Subcutaneous preadipocyte (primary cell): Measurements from ENCODE around the gene IZUMO1. TPM values are rescaled to one million over a fixed set of nuclear protein-coding genes. Genes with fewer than 3 reads are reported as not detected.

ENCODE experiments used
- small RNA-seq: library from RNA; depleted of rRNA; stranded (forward); fragments of <200 nt; gene quantifications from one replicate; pipeline ENCODE3, GENCODE V24; 2012
- total RNA-seq: library from RNA; depleted of rRNA; stranded (reverse); fragments of >200 nt; gene quantifications from 2 replicates; pipeline ENCODE4 v1.2.3, GENCODE V29; 2012

IZUMO1 gene
- total RNA-seq, result not detected in 2 replicates

DNA sequence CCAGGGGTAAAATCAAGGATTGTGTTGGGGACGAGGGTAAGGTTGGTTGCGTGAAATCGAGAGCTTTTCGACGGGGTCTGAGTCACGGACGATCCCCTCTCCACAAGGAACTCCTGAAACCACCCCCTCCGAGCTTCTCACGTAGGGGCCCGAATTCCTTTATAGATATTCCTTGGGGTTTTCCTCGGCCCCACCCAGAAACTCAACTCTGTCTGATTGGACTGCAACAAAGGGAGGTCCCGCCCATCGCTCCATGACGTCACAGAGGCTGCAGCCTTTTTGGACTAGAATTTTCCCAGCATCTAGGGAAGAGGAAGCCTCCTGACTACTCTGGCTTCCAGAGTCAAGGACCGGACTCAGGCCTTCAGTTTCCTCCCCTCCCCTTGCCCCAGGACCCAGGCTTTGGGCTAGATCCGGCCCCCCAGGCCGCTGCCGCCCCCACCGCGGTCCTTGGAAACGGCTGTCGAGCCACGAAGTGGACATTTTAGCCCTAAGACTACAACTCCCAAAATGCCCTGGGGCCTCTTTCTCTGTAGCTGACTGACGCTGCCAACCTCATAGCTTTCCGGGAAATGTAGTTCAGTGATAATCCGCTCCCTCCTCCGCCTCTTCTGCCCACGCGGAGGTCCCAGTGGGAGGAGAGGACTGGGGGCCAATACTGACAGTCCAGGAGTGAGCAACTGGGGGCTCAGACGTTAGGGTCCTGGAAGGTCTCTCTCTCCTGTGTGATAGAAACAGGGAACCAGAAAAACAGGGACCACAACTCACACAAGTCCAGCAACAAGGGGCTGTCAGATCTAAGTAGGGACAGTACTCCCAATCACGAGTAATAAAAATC, at the start of gene IZUMO1:
IZUMO1 (minus strand) TSS at position 172 of the 838 bp plus-strand sequence. CDS start 1,050 bp downstream, outside the sequence.

GRCh38 chr19:48755084-48755641, 8.5 kb upstream of the IZUMO1 start, which contains the start of gene FGF21:
FGF21 (plus strand) TSS chr19:48755524; CDS start chr19:48756237, 713 bp downstream.

DNA sequence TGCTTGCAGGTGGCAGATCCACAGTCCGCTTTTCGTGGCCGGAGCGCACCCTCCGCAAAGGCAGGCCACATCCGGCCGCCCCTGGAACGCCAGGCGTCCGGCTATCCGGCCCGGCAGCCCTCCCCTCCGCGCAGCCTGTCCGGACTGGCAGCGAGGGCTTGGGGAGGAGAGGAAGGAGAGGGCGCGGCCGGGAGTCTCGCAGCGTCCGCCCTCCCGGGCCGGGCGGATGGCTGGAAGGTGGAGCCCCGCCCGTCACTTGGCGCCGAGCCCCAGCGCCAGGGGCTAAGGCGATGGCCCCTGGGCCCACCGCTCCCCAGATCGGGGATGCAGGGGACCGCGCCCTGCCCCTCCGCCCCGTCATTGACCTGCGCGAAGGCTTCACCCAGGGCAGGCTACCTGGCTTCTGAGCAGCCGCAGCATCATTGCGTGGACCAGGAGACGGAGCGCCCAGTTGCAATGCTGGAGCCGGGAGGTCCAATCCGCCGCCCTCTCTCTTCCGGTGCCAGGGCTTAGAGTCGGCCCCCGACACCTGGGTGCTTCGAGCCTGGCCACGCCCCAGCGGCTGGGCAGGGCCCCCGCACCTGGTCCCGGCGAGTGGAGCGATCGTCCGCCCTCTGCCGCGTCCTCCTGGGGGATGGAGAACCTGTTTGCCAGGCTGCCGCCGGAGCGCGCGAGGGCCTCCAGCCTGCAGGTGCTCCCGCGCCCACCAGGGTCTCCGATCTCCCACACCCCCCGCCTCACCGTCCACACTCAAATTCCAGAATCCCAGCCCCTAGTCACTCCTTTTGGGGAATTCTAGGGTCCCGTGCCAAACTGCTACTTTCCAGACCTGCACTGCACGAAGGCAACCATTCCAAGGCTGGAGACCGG, 6.0 kb upstream of the IZUMO1 start, which contains the start of gene FUT1:
FUT1 (minus strand) TSS at position 146 of the 870 bp plus-strand sequence. CDS start 1,360 bp downstream, outside the sequence.

GRCh38 chr19:48740164-48740972, 6.3 kb downstream of the IZUMO1 start, which contains the start of gene RASIP1:
RASIP1 (minus strand) TSS chr19:48740610; CDS start chr19:48740282, 328 bp downstream.

GRCh38 chr19:48719263-48720171, 27.2 kb downstream of the IZUMO1 start, which contains the start of gene MAMSTR:
MAMSTR (minus strand) TSS chr19:48719725; CDS start chr19:48719031, 694 bp downstream.

DNA sequence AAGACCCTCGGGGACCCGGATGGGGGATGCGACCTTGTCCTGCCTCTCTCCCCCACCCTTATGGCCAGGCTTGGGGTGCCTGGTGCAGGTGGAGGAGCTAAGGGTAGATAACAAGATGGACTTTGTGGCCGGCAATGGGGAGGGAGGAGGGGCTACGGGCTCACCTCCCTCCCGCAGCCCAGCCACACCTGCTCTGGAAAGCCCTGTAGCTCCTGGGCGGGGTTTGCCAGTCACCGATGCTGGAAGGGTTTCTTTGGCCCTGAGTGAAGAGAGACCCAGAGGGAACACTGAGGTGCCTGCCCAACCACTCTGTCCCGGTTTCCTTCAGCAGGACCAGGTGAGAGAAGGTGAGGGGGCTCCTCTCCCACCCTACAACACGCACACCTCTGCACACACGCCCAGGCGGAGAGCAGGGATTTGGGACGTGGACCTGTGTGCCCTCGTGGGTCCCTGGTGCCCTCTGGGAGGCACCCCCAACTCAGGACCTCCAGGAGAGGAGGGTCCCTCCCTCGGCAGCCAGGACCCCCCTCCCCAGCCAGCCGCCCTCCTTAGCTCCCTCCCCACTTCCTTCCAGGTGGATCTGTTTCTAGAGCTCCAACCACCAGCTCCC, 50.9 kb downstream of the IZUMO1 start, which contains the start of gene FUT2:
FUT2 (plus strand) TSS at position 229 of the 610 bp plus-strand sequence. CDS start 6,986 bp downstream, outside the sequence.

Small RNA genes lying within 50 kb of the gene (small RNA-seq; reads per million reads assigned to genes)
- gene RNU6-317P, result not detected

Other genes starting within 250 kb of the IZUMO1 start
- gene LMTK3, start 235.1 kb downstream of the IZUMO1 start, total RNA-seq, result not detected in 2 replicates
- gene SULT2B1, start 194.7 kb downstream of the IZUMO1 start, total RNA-seq, result not detected in 2 replicates
- gene SPACA4, start 140.2 kb downstream of the IZUMO1 start, total RNA-seq, result not detected in 2 replicates
- under 0.01 and 1.4 TPM in 2 replicates for gene FAM83E, start 131.8 kb downstream of the IZUMO1 start, total RNA-seq
- 1,644 and 2,294 TPM in 2 replicates for gene RPL18, start 127.7 kb downstream of the IZUMO1 start, total RNA-seq
- gene SPHK2, start 127.4 kb downstream of the IZUMO1 start, total RNA-seq, result 9.2 and 11.5 TPM in 2 replicates
- gene DBP, start 109.5 kb downstream of the IZUMO1 start, total RNA-seq, result 1.6 and 5.9 TPM in 2 replicates
- gene CA11, start 100.7 kb downstream of the IZUMO1 start, total RNA-seq, result 0.39 and 1.1 TPM in 2 replicates
- under 0.01 TPM in 1 of 2 replicates, not detected in the other for gene NTN5, start 73.9 kb downstream of the IZUMO1 start, total RNA-seq
- gene FUT2, start 50.9 kb downstream of the IZUMO1 start, total RNA-seq, result not detected in 2 replicates
- 1.4 and 2.2 TPM in 2 replicates for gene MAMSTR, start 27.2 kb downstream of the IZUMO1 start, total RNA-seq
- gene RASIP1, start 6.3 kb downstream of the IZUMO1 start, total RNA-seq, result 2.9 and 3.5 TPM in 2 replicates
- gene FUT1, start 5.7 kb upstream of the IZUMO1 start, total RNA-seq, result 0.20 TPM in 1 of 2 replicates, not detected in the other
- gene FGF21, start 8.6 kb upstream of the IZUMO1 start, total RNA-seq, result not detected in 2 replicates
- gene BCAT2, start 64.1 kb upstream of the IZUMO1 start, total RNA-seq, result 43.7 and 44.2 TPM in 2 replicates
- gene HSD17B14, start 89.6 kb upstream of the IZUMO1 start, total RNA-seq, result 1.1 and 1.4 TPM in 2 replicates
- gene PLEKHA4, start 121.7 kb upstream of the IZUMO1 start, total RNA-seq, result 16.4 and 21.3 TPM in 2 replicates
- gene PPP1R15A, start 125.5 kb upstream of the IZUMO1 start, total RNA-seq, result 41.5 and 55.9 TPM in 2 replicates
- 0.37 TPM in 1 of 2 replicates, not detected in the other for gene TULP2, start 151.8 kb upstream of the IZUMO1 start, total RNA-seq
- 134 and 211 TPM in 2 replicates for gene NUCB1, start 153.4 kb upstream of the IZUMO1 start, total RNA-seq
- gene DHDH, start 186.8 kb upstream of the IZUMO1 start, total RNA-seq, result not detected in 2 replicates
- 47.0 and 70.8 TPM in 2 replicates for gene BAX, start 208.0 kb upstream of the IZUMO1 start, total RNA-seq
- 2,886 and 3,269 TPM in 2 replicates for gene FTL, start 218.4 kb upstream of the IZUMO1 start, total RNA-seq
- 55.1 and 57.0 TPM in 2 replicates for gene GYS1, start 246.4 kb upstream of the IZUMO1 start, total RNA-seq
- gene RUVBL2, start 247.0 kb upstream of the IZUMO1 start, total RNA-seq, result 301 and 328 TPM in 2 replicates